Endodermal cell (in vitro differentiated cells): Measurements from ENCODE around the gene ARHGEF33. TPM values are rescaled to one million over a fixed set of nuclear protein-coding genes. Genes with fewer than 3 reads are reported as not detected.

Experiments used
- DNase-seq: peaks from one replicate; pipeline ENCODE4 v3.0.0-alpha.2; 2017
- H3K27ac ChIP-seq: 2 replicates; pipeline ENCODE4 v1.5.1; 2013; ENCODE audit warnings: mild to moderate bottlenecking, low read depth, low read length, moderate library complexity
- H3K27me3 ChIP-seq: 2 replicates; pipeline ENCODE4 v1.6.1; 2013; ENCODE audit warnings: mild to moderate bottlenecking, low read length, moderate library complexity; ENCODE audit not compliant: insufficient read depth, control insufficient read depth, poor library complexity, severe bottlenecking
- H3K36me3 ChIP-seq: 2 replicates; pipeline ENCODE4 v1.7.0; 2013; ENCODE audit warnings: mild to moderate bottlenecking, low read length, moderate library complexity; ENCODE audit not compliant: control insufficient read depth, insufficient read depth
- H3K4me1 ChIP-seq: one replicate; pipeline ENCODE4 v1.7.0; 2013; ENCODE audit warnings: low read length; ENCODE audit not compliant: control insufficient read depth, insufficient read depth
- H3K4me3 ChIP-seq: 2 replicates; pipeline ENCODE4 v1.5.1; 2013; ENCODE audit warnings: mild to moderate bottlenecking, low read length, moderate library complexity
- H3K9ac ChIP-seq: 2 replicates; pipeline ENCODE4 v1.6.1; 2013; ENCODE audit warnings: mild to moderate bottlenecking, low read length, moderate library complexity; ENCODE audit not compliant: poor library complexity, severe bottlenecking; ENCODE audit errors: extremely low read depth
- H3K9me3 ChIP-seq: 2 replicates; pipeline ENCODE4 v1.6.1; 2013; ENCODE audit warnings: mild to moderate bottlenecking, low read length, moderate library complexity; ENCODE audit not compliant: control insufficient read depth
- H3K27ac Mint-ChIP-seq: 2 replicates; pipeline ENCODE4 v1.8.0; 2020; ENCODE audit warnings: mixed read lengths
- H3K27me3 Mint-ChIP-seq: 2 replicates; pipeline ENCODE4 v1.8.0; 2021; ENCODE audit warnings: mild to moderate bottlenecking, mixed read lengths; ENCODE audit not compliant: insufficient read depth
- H3K36me3 Mint-ChIP-seq: 2 replicates; pipeline ENCODE4 v1.8.0; 2020; ENCODE audit warnings: low read depth, mixed read lengths
- H3K4me1 Mint-ChIP-seq: 2 replicates; pipeline ENCODE4 v1.8.0; 2020; ENCODE audit warnings: mixed read lengths
- H3K4me3 Mint-ChIP-seq: 2 replicates; pipeline ENCODE4 v1.8.0; 2020; ENCODE audit warnings: mild to moderate bottlenecking, moderate library complexity, mixed read lengths
- H3K9me3 Mint-ChIP-seq: 2 replicates; pipeline ENCODE4 v1.8.0; 2020; ENCODE audit warnings: mild to moderate bottlenecking, mixed read lengths
- CTCF ChIP-seq: fragments of 200-600 bp; sonication (generic); conservative IDR thresholded peaks from 2 replicates; pipeline ENCODE4 v1.5.0; 2021; ENCODE audit warnings: antibody characterized with exemption, mild to moderate bottlenecking
- WGBS, 2 experiments: methylation state at CpG; one replicate each; pipeline versions ENCODE4 v1.1.5 to v1.1.7; 2013; ENCODE audit warnings: missing lambda C conversion rate in 2 of 2, mixed read lengths in 1 of 2; ENCODE audit not compliant: insufficient coverage in 1 of 2, insufficient read length in 1 of 2; 5-methylcytosine and 5-hydroxymethylcytosine counted together
- total RNA-seq, 2 donors: library from RNA; stranded (reverse); fragmentation: NEBNext Ultra II Directional in 1 of 2; extraction: Animal tissue kit (Norgen Biotek cat#: 25700) in 1 of 2; gene quantifications; 2 replicates in 1 of 2; 3 replicates in 1 of 2; pipeline ENCODE4 v1.2.1, GENCODE V29; 2021

ARHGEF33 gene
- total RNA-seq, 2 donors from 2014 or later = 0.57 to 1.00 TPM

- Histone ChIP-seq H3K27me3 (no peaks in the 10 kb centered on the region), H3K9me3 (peaks cover 5% of the 10 kb centered on the region), H3K27ac (no peak overlapping the region), H3K36me3 (no peaks in the 10 kb centered on the region), H3K4me1 (no peaks in the 10 kb centered on the region), H3K9ac (no peak overlapping the region), H3K4me3 (no peak overlapping the region)
- H3K27ac Mint-ChIP-seq = no peak overlapping the region
- no peak for TF ChIP-seq CTCF
- H3K4me1 Mint-ChIP-seq = peaks cover 20% of the 10 kb centered on the region
- H3K27me3 Mint-ChIP-seq = no peaks in the 10 kb centered on the region
- H3K4me3 Mint-ChIP-seq = no peak overlapping the region
- peaks cover 2% of the 10 kb centered on the region for H3K9me3 Mint-ChIP-seq
- no peak for DNase-seq
- no peaks in the 10 kb centered on the region for H3K36me3 Mint-ChIP-seq
These were observed 3.1 kb downstream of the ARHGEF33 start for GRCh38 chr2:38892819-38893218.

GRCh38 chr2:38898256-38898655 is 8.6 kb downstream of the ARHGEF33 start:
- H3K4me1 Mint-ChIP-seq = peaks cover 7% of the 10 kb centered on the region
- H3K9me3 Mint-ChIP-seq = no peaks in the 10 kb centered on the region
- DNase-seq = no peak
- no peaks in the 10 kb centered on the region for H3K4me1 ChIP-seq
- no peak for TF ChIP-seq CTCF
- H3K4me3 Mint-ChIP-seq = no peak overlapping the region
- H3K27me3 ChIP-seq = no peaks in the 10 kb centered on the region
- H3K36me3 ChIP-seq = no peaks in the 10 kb centered on the region
- no peaks in the 10 kb centered on the region for H3K9me3 ChIP-seq
- H3K27me3 Mint-ChIP-seq = no peaks in the 10 kb centered on the region
- no peak overlapping the region for H3K27ac Mint-ChIP-seq
- no peaks in the 10 kb centered on the region for H3K36me3 Mint-ChIP-seq
- H3K9ac ChIP-seq = no peak overlapping the region
- WGBS, 2 experiments = 92 to 100% methylated on average over 1 to 4 of the region's 5 CpGs
- H3K27ac ChIP-seq = no peak overlapping the region
- no peak overlapping the region for H3K4me3 ChIP-seq

GRCh38 chr2:38900726-38901125 is 11.1 kb downstream of the ARHGEF33 start:
- WGBS, 2 experiments = 86 to 92% methylated on average over 1 of the region's 1 CpG
- Histone ChIP-seq H3K4me3 (no peak overlapping the region), H3K9me3 (no peaks in the 10 kb centered on the region), H3K36me3 (no peaks in the 10 kb centered on the region), H3K27me3 (no peaks in the 10 kb centered on the region), H3K9ac (no peak overlapping the region), H3K27ac (no peak overlapping the region), H3K4me1 (no peaks in the 10 kb centered on the region)
- Mint-ChIP-seq H3K4me3 (no peak overlapping the region), H3K27ac (peak overlapping the region; percentile 58), H3K9me3 (no peaks in the 10 kb centered on the region), H3K4me1 (no peaks in the 10 kb centered on the region), H3K36me3 (no peaks in the 10 kb centered on the region), H3K27me3 (no peaks in the 10 kb centered on the region)
- DNase-seq = no peak
- no peak for TF ChIP-seq CTCF
